Esophagus squamous epithelium (tissue), 4 donors: Measurements from ENCODE around the gene CCDC33.

ENCODE experiments used
- POLR2A ChIP-seq, 4 donors: fragments of 450-650 bp; IDR thresholded peaks; one replicate each; pipeline ENCODE4 v1.6.1; 2017; ENCODE audit warnings: antibody characterized with exemption in 4 of 4, mild to moderate bottlenecking in 4 of 4, moderate library complexity in 3 of 4
- TF ChIP-seq, protein P1 (sequence below), 6 experiments: fragments of 450-650 bp in 4 of 6; fragments of 200-600 bp in 2 of 6; sonication (generic) in 2 of 6; IDR thresholded peaks; one replicate each; pipeline ENCODE4 v1.5.1; 2016 to 2019; ENCODE audit warnings: antibody characterized with exemption in 6 of 6, mild to moderate bottlenecking in 4 of 6, moderate library complexity in 4 of 6

DNA sequence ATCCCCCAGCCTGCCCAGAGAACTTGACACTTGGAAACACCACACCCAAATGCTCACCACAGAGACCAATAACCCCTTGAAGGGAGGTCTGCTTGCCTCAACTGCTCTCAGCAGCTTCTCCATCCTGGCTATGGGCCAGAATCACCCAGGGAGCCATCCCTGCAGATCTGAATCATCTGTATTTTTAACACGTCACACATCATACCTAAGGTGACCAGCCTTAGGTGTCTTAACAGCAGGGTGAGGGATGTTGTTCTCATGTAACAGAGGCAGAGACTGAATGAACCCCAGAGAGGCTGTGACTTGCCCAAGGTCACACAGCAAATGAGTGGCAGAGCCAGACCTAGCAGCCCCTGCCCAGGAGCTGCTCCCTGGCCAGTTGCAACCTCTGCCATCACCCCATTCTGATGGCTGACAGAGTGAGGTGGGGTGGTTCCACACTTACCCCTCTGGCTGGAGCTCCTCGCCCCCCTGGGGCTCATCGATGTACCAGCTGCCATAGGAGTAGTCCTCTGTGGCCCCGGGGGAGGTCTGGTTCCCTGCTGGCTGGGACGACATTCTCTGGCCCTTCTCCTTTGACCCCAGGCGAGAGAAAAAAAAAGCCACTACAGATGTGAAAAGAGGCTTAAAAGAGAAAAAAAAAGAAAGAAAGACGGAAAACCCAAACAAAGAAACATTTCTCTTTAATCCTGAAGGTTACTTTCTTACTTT, 34.3 kb upstream of the CCDC33 start:
- no peak for TF ChIP-seq POLR2A (IDR thresholded peaks at IDR 0.05)
- TF ChIP-seq, protein P1, sequence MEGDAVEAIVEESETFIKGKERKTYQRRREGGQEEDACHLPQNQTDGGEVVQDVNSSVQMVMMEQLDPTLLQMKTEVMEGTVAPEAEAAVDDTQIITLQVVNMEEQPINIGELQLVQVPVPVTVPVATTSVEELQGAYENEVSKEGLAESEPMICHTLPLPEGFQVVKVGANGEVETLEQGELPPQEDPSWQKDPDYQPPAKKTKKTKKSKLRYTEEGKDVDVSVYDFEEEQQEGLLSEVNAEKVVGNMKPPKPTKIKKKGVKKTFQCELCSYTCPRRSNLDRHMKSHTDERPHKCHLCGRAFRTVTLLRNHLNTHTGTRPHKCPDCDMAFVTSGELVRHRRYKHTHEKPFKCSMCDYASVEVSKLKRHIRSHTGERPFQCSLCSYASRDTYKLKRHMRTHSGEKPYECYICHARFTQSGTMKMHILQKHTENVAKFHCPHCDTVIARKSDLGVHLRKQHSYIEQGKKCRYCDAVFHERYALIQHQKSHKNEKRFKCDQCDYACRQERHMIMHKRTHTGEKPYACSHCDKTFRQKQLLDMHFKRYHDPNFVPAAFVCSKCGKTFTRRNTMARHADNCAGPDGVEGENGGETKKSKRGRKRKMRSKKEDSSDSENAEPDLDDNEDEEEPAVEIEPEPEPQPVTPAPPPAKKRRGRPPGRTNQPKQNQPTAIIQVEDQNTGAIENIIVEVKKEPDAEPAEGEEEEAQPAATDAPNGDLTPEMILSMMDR (IDR thresholded peaks at IDR 0.05) = no peak
